ENCODE measurements around the gene GALNT9. TPM values are rescaled to one million over a fixed set of nuclear protein-coding genes. Genes with fewer than 3 reads are reported as not detected.

The GALNT9 gene
- total RNA-seq, 4 donors from 2014 or later, result 0.17 to 0.58 (median 0.46) TPM

- Histone ChIP-seq H3K27ac (replicated peaks in 1 of 4) (no peak overlapping the region), H3K4me3 (no peak overlapping the region), H3K36me3 (no peaks in the 10 kb centered on the region), H3K4me1 (peaks cover 0 to 4% (median 0%) of the 10 kb centered on the region in 4 donors), H3K27me3 (peaks cover 0 to 55% (median 6%) of the 10 kb centered on the region in 4 donors), H3K9me3 (no peaks in the 10 kb centered on the region)
- DNase-seq (ENCODE audit: extremely low spot score), result no peak
- 86% methylated on average over 5 of the region's 25 CpGs for WGBS
- TF ChIP-seq EP300 (IDR thresholded peaks at IDR 0.05), result no peak
- TF ChIP-seq POLR2A (IDR thresholded peaks at IDR 0.05; ENCODE audit: low read depth), result no peak
- TF ChIP-seq CTCF (IDR thresholded peaks at IDR 0.05), result no peak
- TF ChIP-seq POLR2AphosphoS5 (IDR thresholded peaks at IDR 0.05), result no peak
- intact Hi-C loops (cut with DNase I), result no loop called here
These were observed 28.3 kb upstream of the GALNT9 start for GRCh38 chr12:132357623-132358186.

- no peak for DNase-seq (ENCODE audit: extremely low spot score)
- peaks cover 0 to 4% (median 0%) of the 10 kb centered on the region in 4 donors for H3K4me1 ChIP-seq
- H3K27ac ChIP-seq (replicated peaks in 1 of 4), result no peak overlapping the region
- H3K4me3 ChIP-seq, result no peak overlapping the region
- no peaks in the 10 kb centered on the region for H3K36me3 ChIP-seq
- peaks cover 0 to 62% (median 6%) of the 10 kb centered on the region in 4 donors for H3K27me3 ChIP-seq
- TF ChIP-seq EP300 (IDR thresholded peaks at IDR 0.05), result no peak
- intact Hi-C loops (cut with DNase I), result no loop called here
- no peaks in the 10 kb centered on the region for H3K9me3 ChIP-seq
- 42% methylated on average over 20 of the region's 37 CpGs for WGBS
These were observed 27.6 kb upstream of the GALNT9 start for GRCh38 chr12:132356691-132357622.

DNA sequence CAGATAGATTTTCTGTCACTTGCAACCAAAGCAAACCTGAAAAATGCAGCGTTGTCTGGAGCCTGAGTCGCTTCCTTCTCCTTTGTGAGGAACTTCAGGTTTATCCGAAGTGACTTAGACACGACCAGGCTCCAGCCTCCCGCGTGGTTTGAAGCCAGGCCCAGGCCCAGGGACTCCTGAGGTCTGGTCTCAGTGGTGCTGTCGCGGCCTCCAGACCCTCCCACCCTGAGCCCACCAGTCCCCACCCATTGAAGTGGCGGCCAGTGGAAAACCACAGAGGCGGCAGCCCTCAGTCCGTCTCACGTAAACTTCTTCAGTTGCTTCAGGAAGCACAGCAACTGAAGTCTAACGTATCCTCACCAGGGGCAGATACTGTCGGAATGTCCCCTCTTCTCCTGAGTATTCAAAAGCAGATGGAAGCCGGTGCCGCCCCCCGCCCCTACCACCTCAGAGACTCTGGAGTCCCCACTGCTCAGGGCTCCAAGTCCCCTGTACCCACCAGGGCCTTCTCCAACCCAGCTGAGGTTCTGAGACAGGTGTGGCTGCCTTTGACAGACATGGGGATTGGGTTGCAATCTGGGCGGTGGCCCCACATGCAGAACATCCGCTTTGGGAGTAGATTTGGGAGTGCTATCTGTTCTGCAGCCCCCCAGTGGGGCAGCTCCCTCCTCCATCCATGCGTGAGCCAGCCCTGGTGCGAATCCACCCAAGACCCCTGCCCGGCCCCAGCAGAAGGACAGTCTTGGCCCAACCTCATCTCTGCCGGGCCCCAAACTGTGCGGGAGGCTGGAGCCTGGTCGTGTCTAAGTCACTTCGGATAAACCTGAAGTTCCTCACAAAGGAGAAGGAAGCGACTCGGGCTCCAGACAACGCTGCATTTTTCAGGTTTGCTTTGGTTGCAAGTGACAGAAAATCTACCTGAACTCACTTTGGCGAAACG is 26.6 kb upstream of the GALNT9 start:
- peaks cover 0 to 72% (median 6%) of the 10 kb centered on the region in 4 donors for H3K27me3 ChIP-seq
- H3K9me3 ChIP-seq, result no peaks in the 10 kb centered on the region
- TF ChIP-seq POLR2A (IDR thresholded peaks at IDR 0.05; ENCODE audit: low read depth) (no peak), CTCF (IDR thresholded peaks at IDR 0.05) (no peak), POLR2AphosphoS5 (IDR thresholded peaks at IDR 0.05) (no peak), EP300 (IDR thresholded peaks at IDR 0.05) (no peak)
- DNase-seq (ENCODE audit: extremely low spot score), result no peak
- 87% methylated on average over 20 of the region's 31 CpGs for WGBS
- H3K4me1 ChIP-seq, result peaks cover 0 to 4% (median 0%) of the 10 kb centered on the region in 4 donors
- H3K4me3 ChIP-seq, result no peak overlapping the region
- no peaks in the 10 kb centered on the region for H3K36me3 ChIP-seq
- no peak overlapping the region for H3K27ac ChIP-seq (replicated peaks in 1 of 4)
- intact Hi-C loops (cut with DNase I), result no loop called here

GRCh38 chr12:132354982-132355680 is 25.7 kb upstream of the GALNT9 start:
- no peak for DNase-seq (ENCODE audit: extremely low spot score)
- WGBS, result 88% methylated on average over 11 of the region's 34 CpGs
- Histone ChIP-seq H3K4me3 (no peak overlapping the region), H3K36me3 (no peaks in the 10 kb centered on the region), H3K4me1 (peaks cover 0 to 4% (median 0%) of the 10 kb centered on the region in 4 donors), H3K9me3 (no peaks in the 10 kb centered on the region), H3K27me3 (peaks cover 0 to 77% (median 6%) of the 10 kb centered on the region in 4 donors), H3K27ac (replicated peaks in 1 of 4) (no peak overlapping the region)
- no peak for TF ChIP-seq CTCF (IDR thresholded peaks at IDR 0.05)
- no peak for TF ChIP-seq EP300 (IDR thresholded peaks at IDR 0.05)
- TF ChIP-seq POLR2A (IDR thresholded peaks at IDR 0.05; ENCODE audit: low read depth), result no peak
- TF ChIP-seq POLR2AphosphoS5 (IDR thresholded peaks at IDR 0.05), result no peak
- intact Hi-C loops (cut with DNase I), result no loop called here
